ENCODE data around the gene SAFB2. TPM values are rescaled to one million over a fixed set of nuclear protein-coding genes. Genes with fewer than 3 reads are reported as not detected.

Gene SAFB2
- polyA plus RNA-seq, 12 donors = 32.9 to 72.7 (median 45.3) TPM; not detected in 1

DNA sequence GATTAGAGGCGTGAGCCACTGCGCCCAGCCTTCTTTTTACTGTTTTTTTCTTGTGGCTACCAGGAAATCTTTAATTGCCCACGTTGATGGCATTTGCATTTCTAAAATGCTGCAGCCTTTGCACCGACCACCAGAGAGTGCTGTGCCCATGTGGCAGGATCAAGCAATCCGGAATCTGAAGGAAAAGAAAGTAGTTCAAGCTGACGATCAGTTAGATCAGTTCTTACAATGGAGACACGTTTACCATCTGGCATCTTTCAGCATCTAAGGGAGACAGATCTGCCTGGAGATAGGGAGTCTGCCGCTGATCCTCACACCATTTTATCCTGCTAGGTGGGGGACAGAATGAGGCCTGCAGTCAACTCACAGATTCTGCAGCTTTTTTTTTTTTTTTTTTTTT, 74.7 kb downstream of the SAFB2 start:
- no peak for DNase-seq

DNA sequence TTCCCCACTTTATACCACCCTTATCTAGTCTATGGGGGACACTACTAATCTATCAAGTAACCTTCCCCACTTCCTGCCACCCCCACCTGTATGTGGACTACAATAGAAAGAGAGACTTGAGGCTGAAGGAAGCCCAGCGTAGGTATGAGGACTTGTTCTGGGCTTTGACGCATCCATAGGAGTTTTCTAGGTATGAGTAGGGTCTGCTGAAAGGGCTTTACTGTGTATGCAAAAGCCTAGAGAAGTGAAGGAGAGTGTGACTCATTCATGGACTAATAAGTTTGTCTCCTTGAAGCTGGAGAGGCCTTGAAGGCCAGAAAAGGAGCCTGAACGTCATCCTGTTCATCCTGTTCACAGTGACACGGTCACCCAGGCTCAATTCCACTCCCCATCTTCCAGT, 76.6 kb downstream of the SAFB2 start:
- DNase-seq = no peak

DNA sequence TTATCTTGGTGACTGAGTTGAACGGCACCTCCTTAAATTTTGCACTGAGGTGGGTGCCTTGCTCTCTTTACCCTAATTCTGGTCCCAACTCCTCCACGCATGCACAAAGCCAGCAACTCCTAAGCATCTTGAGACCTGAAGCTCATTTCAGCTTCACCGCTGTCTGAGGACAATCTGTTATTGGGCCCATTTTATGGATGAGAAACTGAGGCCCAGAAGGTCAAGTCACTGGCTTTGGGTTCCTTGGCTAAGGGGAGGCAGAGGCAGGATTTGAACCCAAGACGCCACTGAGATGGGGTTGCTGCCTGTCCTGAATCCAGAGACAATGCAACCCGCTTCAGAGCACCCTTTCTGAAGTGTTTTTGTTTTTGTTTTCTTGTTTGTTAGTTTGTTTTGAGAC, 77.5 kb downstream of the SAFB2 start:
- DNase-seq = no peak

DNA sequence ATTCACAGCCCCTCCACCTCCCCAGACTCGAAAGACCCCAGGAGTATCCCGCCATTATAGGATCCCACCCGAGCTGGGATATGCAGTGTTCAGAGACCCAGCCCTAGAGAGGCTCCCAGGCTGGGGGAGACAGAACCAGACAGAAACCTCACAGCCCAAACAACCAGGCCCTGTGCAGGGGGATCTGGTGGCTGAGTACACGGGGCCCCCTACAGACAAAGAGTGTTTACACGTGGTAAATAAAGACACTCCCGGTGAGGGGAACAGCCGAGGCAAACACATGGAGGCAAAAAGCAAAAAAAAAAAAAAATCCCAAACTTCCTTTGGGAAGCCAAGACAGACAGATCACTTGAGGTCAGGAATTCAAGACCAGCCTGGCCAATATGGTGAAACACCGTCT, 79.9 kb downstream of the SAFB2 start:
- DNase-seq = no peak

DNA sequence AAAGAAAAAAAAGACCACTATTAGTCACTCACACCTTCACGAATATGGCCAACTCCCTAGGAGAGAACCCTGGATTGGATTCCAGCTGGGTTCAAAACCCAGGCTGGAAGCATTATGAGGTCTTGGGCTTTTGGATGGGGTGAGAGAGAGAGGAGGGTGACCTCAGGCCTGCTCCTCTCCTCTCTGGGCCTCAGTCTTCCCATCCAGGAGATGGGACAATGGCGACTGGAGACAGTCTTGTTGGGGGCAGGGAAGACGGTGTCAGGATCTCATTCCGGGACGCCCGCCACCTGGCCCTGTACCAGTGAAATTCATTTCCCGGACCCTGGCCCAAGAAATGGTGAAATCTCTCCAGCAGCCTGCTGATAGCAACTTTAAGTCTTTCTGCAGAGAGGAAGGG, 81.1 kb downstream of the SAFB2 start:
- DNase-seq = no peak

DNA sequence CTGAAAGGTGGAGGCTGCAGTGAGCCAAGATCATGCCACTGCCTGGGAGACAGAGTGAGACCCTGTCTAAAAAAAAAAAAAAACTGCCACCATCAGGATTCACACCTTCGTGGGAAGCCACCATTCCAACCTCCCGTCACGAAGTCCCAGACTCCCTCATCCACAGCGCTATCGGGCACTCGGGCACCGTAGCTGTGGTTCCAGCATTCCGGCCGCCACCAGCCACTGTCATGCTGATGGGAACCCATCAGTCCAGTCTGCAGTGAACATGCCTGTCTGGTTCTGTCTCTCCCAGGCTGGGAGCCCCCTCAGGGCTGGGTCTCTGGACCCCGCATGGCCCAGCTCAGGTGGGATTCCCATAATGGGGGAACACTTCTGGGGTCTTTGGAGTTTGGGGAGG, 82.4 kb downstream of the SAFB2 start:
- DNase-seq = no peak

DNA sequence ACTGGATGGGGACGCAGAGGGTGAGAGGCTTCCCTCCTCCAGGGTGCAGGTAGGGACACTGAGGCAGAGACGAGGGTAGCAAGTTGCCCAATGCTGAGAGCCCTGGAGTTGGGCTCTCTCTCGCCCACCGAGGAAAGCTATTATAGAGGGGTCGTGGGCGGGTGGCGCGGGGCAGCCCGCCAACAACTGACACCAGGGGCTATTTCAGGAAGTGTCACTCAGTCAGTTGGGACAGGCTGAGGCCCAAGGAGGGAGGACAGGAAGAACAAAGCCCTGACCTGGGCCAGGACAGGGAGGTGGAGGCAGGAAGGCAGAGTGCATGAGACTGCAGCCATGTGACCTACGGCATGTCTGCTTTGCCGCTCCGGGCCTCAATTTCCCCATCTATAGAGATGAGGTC, 84.7 kb downstream of the SAFB2 start:
- DNase-seq = no peak

Other genes with a start within 250 kb of the SAFB2 start
- gene ZNRF4, start 167.4 kb downstream of the SAFB2 start, polyA plus RNA-seq (ENCODE audit: insufficient read length in 12 of 12) = not detected
- gene TINCR, start 54.8 kb downstream of the SAFB2 start, polyA plus RNA-seq (ENCODE audit: insufficient read length in 12 of 12) = 1 to 10 TPM in 4 of 12 donors, under 1 TPM in 6, not detected in 2; 0.22 to 8.7 (median 0.71) TPM
- 100 to 1,000 TPM in 3 of 12 donors, 10 to 100 TPM in 8, not detected in 1; 79.8 to 122 (median 90.3) TPM for gene SAFB, start 307 bp upstream of the SAFB2 start, polyA plus RNA-seq (ENCODE audit: insufficient read length in 12 of 12)
- 100 to 1,000 TPM in 2 of 12 donors, 10 to 100 TPM in 9, not detected in 1; 58.2 to 116 (median 68.2) TPM for gene MICOS13, start 57.7 kb upstream of the SAFB2 start, polyA plus RNA-seq (ENCODE audit: insufficient read length in 12 of 12)
- gene HSD11B1L, start 58.3 kb upstream of the SAFB2 start, polyA plus RNA-seq (ENCODE audit: insufficient read length in 12 of 12) = 1 to 10 TPM in 10 of 12 donors, not detected in 2; 2.9 to 6.9 (median 4.9) TPM
- 1,000 to 10,000 TPM in 11 of 12 donors, 100 to 1,000 TPM in 1; 913 to 2,217 (median 1,062) TPM for gene RPL36, start 67.5 kb upstream of the SAFB2 start, polyA plus RNA-seq (ENCODE audit: insufficient read length in 12 of 12)
- 10 to 100 TPM in 11 of 12 donors, not detected in 1; 35.6 to 60.1 (median 42.4) TPM for gene LONP1, start 97.4 kb upstream of the SAFB2 start, polyA plus RNA-seq (ENCODE audit: insufficient read length in 12 of 12)
- gene CATSPERD, start 97.9 kb upstream of the SAFB2 start, polyA plus RNA-seq (ENCODE audit: insufficient read length in 12 of 12) = under 1 TPM in 1 of 12 donors, not detected in 11; 0.20 TPM
- 1 to 10 TPM in 8 of 12 donors, under 1 TPM in 2, not detected in 2; 0.62 to 4.4 (median 1.2) TPM for gene PRR22, start 162.0 kb upstream of the SAFB2 start, polyA plus RNA-seq (ENCODE audit: insufficient read length in 12 of 12)
- 10 to 100 TPM in 11 of 12 donors, not detected in 1; 13.3 to 29.3 (median 17.7) TPM for gene DUS3L, start 168.4 kb upstream of the SAFB2 start, polyA plus RNA-seq (ENCODE audit: insufficient read length in 12 of 12)
- gene NRTN, start 182.3 kb upstream of the SAFB2 start, polyA plus RNA-seq (ENCODE audit: insufficient read length in 12 of 12) = 1 to 10 TPM in 2 of 12 donors, under 1 TPM in 7, not detected in 3; 0.14 to 4.2 (median 0.33) TPM
- gene FUT6, start 216.9 kb upstream of the SAFB2 start, polyA plus RNA-seq (ENCODE audit: insufficient read length in 12 of 12) = under 1 TPM in 3 of 12 donors, not detected in 9; 0.15 to 0.40 (median 0.16) TPM
- gene FUT3, start 228.7 kb upstream of the SAFB2 start, polyA plus RNA-seq (ENCODE audit: insufficient read length in 12 of 12) = 1 to 10 TPM in 1 of 12 donors, under 1 TPM in 5, not detected in 6; 0.15 to 1.4 (median 0.42) TPM
- gene FUT5, start 247.8 kb upstream of the SAFB2 start, polyA plus RNA-seq (ENCODE audit: insufficient read length in 12 of 12) = under 1 TPM in 2 of 12 donors, not detected in 10; 0.11 to 0.21 TPM